ENCODE results near the gene SMIM20. TPM values are rescaled to one million over a fixed set of nuclear protein-coding genes. Genes with fewer than 3 reads are reported as not detected.
"Not testable (repeated sequence)": the region's sequence is repeated elsewhere in the genome, so short reads cannot be mapped to it uniquely, and the experiment has no call there.

SMIM20 gene
- total and polyA plus RNA-seq, 4 donors, result 11.1 to 25.0 (median 20.4) TPM

DNA sequence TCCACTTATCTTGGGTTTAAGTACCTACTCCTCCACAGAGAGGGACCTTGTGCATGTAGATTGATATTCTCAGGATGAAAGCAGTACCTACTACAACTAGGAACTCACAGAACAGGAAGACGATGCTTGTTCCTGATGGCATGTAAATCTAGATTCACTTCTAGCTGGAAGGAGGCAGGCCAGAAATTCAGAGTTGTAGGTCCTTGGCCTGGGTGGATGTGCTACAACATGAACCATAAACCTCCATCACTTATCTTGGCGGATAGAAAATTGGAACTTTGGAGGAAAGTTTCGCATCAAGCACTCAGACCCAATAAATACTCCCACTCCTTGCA is 9.3 kb upstream of the SMIM20 start (continued):
- no peak for TF ChIP-seq YY1 (IDR thresholded peaks at IDR 0.05)

- no peaks in the 10 kb centered on the region for H3K4me1 ChIP-seq (ENCODE audit: control insufficient read depth in 4 of 4, insufficient read depth in 4 of 4, low read length in 3 of 4)
- H3K9ac ChIP-seq (ENCODE audit: low read depth in 1 of 2, low read length in 2 of 2), result no peak overlapping the region
- no peak overlapping the region for H3K27ac ChIP-seq (ENCODE audit: low read depth in 1 of 2, low read length in 2 of 2)
- no peak for DNase-seq (ENCODE audit: low spot score)
- H3K27me3 ChIP-seq (ENCODE audit: control insufficient read depth in 4 of 4, insufficient read depth in 4 of 4, low read length in 3 of 4), result no peaks in the 10 kb centered on the region
- no peaks in the 10 kb centered on the region for H3K9me3 ChIP-seq (ENCODE audit: control insufficient read depth in 4 of 4, low read length in 3 of 4)
- no peak overlapping the region for H3K4me3 ChIP-seq (ENCODE audit: low read depth in 1 of 3, low read length in 3 of 3)
- 95% methylated on average over 4 of the region's 4 CpGs for WGBS
- TF ChIP-seq NR2F2 (IDR thresholded peaks at IDR 0.05) (no peak), CTCF (IDR thresholded peaks at IDR 0.05; ENCODE audit: low read depth, low read length, missing input control) (no peak), EGR1 (IDR thresholded peaks at IDR 0.05; ENCODE audit: low read depth in 2 of 2) (no peak), YY1 (IDR thresholded peaks at IDR 0.05) (no peak), SP1 (IDR thresholded peaks at IDR 0.05) (no peak), RXRA (IDR thresholded peaks at IDR 0.05) (no peak), FOXA2 (IDR thresholded peaks at IDR 0.05) (no peak), FOXA1 (IDR thresholded peaks at IDR 0.05) (no peak), ZBTB33 (IDR thresholded peaks at IDR 0.05) (no peak), HNF4A (conservative IDR thresholded peaks at IDR 0.05) (no peak), TAF1 (conservative IDR thresholded peaks at IDR 0.05) (no peak), GABPA (IDR thresholded peaks at IDR 0.05 in 1 of 2, conservative IDR thresholded peaks at IDR 0.05 in 1 of 2) (no peak), HNF4G (IDR thresholded peaks at IDR 0.05) (no peak), RAD21 (IDR thresholded peaks at IDR 0.05) (no peak), JUND (IDR thresholded peaks at IDR 0.05) (no peak)
- TF ChIP-seq, protein P1, sequence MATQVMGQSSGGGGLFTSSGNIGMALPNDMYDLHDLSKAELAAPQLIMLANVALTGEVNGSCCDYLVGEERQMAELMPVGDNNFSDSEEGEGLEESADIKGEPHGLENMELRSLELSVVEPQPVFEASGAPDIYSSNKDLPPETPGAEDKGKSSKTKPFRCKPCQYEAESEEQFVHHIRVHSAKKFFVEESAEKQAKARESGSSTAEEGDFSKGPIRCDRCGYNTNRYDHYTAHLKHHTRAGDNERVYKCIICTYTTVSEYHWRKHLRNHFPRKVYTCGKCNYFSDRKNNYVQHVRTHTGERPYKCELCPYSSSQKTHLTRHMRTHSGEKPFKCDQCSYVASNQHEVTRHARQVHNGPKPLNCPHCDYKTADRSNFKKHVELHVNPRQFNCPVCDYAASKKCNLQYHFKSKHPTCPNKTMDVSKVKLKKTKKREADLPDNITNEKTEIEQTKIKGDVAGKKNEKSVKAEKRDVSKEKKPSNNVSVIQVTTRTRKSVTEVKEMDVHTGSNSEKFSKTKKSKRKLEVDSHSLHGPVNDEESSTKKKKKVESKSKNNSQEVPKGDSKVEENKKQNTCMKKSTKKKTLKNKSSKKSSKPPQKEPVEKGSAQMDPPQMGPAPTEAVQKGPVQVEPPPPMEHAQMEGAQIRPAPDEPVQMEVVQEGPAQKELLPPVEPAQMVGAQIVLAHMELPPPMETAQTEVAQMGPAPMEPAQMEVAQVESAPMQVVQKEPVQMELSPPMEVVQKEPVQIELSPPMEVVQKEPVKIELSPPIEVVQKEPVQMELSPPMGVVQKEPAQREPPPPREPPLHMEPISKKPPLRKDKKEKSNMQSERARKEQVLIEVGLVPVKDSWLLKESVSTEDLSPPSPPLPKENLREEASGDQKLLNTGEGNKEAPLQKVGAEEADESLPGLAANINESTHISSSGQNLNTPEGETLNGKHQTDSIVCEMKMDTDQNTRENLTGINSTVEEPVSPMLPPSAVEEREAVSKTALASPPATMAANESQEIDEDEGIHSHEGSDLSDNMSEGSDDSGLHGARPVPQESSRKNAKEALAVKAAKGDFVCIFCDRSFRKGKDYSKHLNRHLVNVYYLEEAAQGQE (IDR thresholded peaks at IDR 0.05), result no peak
- TF ChIP-seq, protein P2, sequence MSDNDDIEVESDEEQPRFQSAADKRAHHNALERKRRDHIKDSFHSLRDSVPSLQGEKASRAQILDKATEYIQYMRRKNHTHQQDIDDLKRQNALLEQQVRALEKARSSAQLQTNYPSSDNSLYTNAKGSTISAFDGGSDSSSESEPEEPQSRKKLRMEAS (IDR thresholded peaks at IDR 0.05), result no peak
- TF ChIP-seq, protein P3, sequence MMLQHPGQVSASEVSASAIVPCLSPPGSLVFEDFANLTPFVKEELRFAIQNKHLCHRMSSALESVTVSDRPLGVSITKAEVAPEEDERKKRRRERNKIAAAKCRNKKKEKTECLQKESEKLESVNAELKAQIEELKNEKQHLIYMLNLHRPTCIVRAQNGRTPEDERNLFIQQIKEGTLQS (IDR thresholded peaks at IDR 0.05), result no peak
- H3K36me3 ChIP-seq (ENCODE audit: control insufficient read depth in 4 of 4, insufficient read depth in 3 of 4, low read depth in 1 of 4, low read length in 3 of 4), result no peaks in the 10 kb centered on the region
Measured at GRCh38 chr4:25905371-25905770, 8.6 kb upstream of the SMIM20 start.

DNA sequence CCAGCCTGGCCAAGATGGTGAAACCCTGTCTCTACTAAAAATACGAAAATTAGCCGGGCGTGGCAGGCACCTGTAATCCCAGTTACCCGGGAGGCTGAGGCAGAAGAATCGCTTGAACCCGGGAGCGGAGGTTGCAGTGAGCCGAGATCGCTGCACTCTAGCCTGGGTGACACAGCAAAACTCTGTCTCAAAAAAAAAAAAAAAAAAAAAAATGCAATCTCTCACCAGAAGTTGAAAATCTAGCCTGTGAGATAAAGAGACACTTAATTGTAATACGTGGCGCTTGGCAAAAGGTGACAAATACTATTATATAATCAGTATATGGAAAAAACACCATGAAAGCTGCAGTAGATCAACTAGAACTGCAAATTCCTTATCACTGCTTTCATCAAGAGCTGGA is 7.9 kb upstream of the SMIM20 start:
- H3K4me3 ChIP-seq (ENCODE audit: low read depth in 1 of 3, low read length in 3 of 3); H3K9ac ChIP-seq (ENCODE audit: low read depth in 1 of 2, low read length in 2 of 2); H3K36me3 ChIP-seq (ENCODE audit: control insufficient read depth in 4 of 4, insufficient read depth in 3 of 4, low read depth in 1 of 4, low read length in 3 of 4); H3K9me3 ChIP-seq (ENCODE audit: control insufficient read depth in 4 of 4, low read length in 3 of 4); H3K27ac ChIP-seq (ENCODE audit: low read depth in 1 of 2, low read length in 2 of 2); DNase-seq (ENCODE audit: low spot score); H3K27me3 ChIP-seq (ENCODE audit: control insufficient read depth in 4 of 4, insufficient read depth in 4 of 4, low read length in 3 of 4); H3K4me1 ChIP-seq (ENCODE audit: control insufficient read depth in 4 of 4, insufficient read depth in 4 of 4, low read length in 3 of 4): not testable (repeated sequence)
- 95% methylated on average over 11 of the region's 11 CpGs for WGBS

Data from liver (tissue), 9 donors.